ENCODE results near the gene THSD4.

THSD4 gene

DNA sequence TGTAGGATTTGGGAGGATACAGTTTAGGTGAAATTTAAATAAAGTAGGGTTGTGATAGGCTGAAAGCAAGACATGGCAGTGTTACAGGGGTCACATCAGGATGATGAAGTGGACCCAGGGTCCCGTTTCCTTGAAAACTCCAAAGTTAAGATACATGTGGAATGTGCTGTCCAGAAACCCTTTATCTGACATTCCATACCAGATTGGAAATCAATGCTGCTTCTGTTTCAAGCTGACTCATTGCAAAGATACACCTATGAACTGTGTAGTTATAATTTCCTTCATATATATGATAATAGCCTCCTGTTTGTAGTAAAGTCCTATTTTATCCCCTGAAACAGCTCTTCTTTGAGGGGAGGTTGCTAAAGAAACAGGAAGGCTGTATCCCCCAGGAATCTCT is 624.1 kb downstream of the THSD4 start:
- Histone ChIP-seq H3K9me3 (ENCODE audit: severe bottlenecking) (no peaks in the 10 kb centered on the region), H3K27ac (no peak overlapping the region), H3K27me3 (ENCODE audit: insufficient read depth, low read depth, severe bottlenecking) (no peaks in the 10 kb centered on the region), H3K4me3 (ENCODE audit: low read depth, low read length) (no peak overlapping the region), H3K36me3 (no peaks in the 10 kb centered on the region)
- no peak for DNase-seq
- TF ChIP-seq, protein P1, sequence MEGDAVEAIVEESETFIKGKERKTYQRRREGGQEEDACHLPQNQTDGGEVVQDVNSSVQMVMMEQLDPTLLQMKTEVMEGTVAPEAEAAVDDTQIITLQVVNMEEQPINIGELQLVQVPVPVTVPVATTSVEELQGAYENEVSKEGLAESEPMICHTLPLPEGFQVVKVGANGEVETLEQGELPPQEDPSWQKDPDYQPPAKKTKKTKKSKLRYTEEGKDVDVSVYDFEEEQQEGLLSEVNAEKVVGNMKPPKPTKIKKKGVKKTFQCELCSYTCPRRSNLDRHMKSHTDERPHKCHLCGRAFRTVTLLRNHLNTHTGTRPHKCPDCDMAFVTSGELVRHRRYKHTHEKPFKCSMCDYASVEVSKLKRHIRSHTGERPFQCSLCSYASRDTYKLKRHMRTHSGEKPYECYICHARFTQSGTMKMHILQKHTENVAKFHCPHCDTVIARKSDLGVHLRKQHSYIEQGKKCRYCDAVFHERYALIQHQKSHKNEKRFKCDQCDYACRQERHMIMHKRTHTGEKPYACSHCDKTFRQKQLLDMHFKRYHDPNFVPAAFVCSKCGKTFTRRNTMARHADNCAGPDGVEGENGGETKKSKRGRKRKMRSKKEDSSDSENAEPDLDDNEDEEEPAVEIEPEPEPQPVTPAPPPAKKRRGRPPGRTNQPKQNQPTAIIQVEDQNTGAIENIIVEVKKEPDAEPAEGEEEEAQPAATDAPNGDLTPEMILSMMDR (IDR thresholded peaks at IDR 0.05; ENCODE audit: low read depth, low read length), result no peak

DNA sequence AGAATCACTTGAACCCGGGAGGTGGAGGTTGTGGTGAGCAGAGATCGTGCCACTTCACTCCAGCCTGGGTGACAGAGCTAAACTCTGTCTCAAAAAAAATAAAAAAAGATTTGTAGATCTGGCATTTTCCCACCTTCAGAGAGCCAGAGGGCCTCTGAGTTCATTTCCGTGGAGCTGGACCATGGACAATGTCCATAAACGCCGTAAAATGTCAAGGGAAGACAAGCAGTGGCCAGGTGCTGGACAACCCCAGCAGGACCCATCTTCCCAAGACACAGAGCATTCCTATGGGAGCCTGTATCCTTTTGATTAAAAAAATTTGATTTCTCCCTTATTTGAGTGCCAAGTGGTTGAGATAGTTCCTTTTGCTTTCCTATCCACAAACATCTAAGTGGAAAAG is 627.7 kb downstream of the THSD4 start:
- TF ChIP-seq, protein P1 (IDR thresholded peaks at IDR 0.05; ENCODE audit: low read depth, low read length), result no peak
- no peak overlapping the region for H3K27ac ChIP-seq
- no peaks in the 10 kb centered on the region for H3K27me3 ChIP-seq (ENCODE audit: insufficient read depth, low read depth, severe bottlenecking)
- H3K4me3 ChIP-seq (ENCODE audit: low read depth, low read length), result no peak overlapping the region
- no peaks in the 10 kb centered on the region for H3K9me3 ChIP-seq (ENCODE audit: severe bottlenecking)
- no peaks in the 10 kb centered on the region for H3K36me3 ChIP-seq
- no peak for DNase-seq

DNA sequence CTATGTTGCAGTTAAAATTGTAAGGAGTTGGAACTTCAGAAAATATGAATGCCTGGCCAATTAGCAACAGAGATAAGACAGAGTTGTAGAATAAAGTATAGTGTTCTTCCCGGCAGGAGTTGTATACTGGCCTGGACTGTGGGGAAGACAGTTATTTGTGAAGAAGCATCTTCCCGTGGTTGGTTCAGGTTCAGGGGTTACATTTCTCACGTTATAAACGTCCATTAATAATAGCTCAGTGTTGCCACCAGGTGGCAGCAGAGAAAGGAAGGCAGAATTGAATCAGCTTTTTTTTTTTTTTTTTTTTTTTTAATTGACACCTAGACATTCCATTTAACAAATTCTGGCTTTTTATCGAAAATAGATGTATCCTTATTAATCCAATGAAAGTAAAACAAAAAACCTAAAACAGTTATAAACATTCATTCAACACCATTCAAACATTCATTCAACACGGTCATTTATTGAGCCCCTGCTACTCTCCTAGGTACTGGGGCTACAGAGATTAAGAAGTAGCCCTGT is 628.7 kb downstream of the THSD4 start:
- Histone ChIP-seq H3K27me3 (ENCODE audit: insufficient read depth, low read depth, severe bottlenecking) (no peaks in the 10 kb centered on the region), H3K4me3 (ENCODE audit: low read depth, low read length) (no peak overlapping the region), H3K27ac (no peak overlapping the region), H3K36me3 (no peaks in the 10 kb centered on the region), H3K9me3 (ENCODE audit: severe bottlenecking) (no peaks in the 10 kb centered on the region)
- peak; percentile 64 for DNase-seq
- TF ChIP-seq, protein P1 (IDR thresholded peaks at IDR 0.05; ENCODE audit: low read depth, low read length), result peak; percentile 45; the same call in 1 of the 2 replicates

DNA sequence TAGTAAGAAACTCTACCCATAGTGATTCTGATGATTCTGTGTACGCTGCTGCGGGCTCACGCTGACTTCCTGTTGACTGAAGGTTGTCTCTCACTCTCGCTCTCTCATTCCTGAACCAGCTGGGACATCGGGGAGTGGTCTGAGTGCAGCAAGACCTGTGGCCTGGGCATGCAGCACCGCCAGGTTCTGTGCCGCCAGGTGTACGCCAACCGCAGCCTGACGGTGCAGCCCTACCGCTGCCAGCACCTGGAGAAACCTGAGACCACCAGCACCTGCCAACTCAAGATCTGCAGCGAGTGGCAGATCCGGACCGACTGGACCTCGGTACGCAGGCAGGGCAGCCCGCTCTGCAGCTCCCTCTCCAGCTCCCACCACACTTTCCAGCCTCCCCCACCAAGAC is 631.4 kb downstream of the THSD4 start:
- Histone ChIP-seq H3K36me3 (no peaks in the 10 kb centered on the region), H3K4me3 (ENCODE audit: low read depth, low read length) (no peak overlapping the region), H3K27me3 (ENCODE audit: insufficient read depth, low read depth, severe bottlenecking) (no peaks in the 10 kb centered on the region), H3K27ac (no peak overlapping the region), H3K9me3 (ENCODE audit: severe bottlenecking) (no peaks in the 10 kb centered on the region)
- DNase-seq, result no peak
- TF ChIP-seq, protein P1 (IDR thresholded peaks at IDR 0.05; ENCODE audit: low read depth, low read length), result no peak

DNA sequence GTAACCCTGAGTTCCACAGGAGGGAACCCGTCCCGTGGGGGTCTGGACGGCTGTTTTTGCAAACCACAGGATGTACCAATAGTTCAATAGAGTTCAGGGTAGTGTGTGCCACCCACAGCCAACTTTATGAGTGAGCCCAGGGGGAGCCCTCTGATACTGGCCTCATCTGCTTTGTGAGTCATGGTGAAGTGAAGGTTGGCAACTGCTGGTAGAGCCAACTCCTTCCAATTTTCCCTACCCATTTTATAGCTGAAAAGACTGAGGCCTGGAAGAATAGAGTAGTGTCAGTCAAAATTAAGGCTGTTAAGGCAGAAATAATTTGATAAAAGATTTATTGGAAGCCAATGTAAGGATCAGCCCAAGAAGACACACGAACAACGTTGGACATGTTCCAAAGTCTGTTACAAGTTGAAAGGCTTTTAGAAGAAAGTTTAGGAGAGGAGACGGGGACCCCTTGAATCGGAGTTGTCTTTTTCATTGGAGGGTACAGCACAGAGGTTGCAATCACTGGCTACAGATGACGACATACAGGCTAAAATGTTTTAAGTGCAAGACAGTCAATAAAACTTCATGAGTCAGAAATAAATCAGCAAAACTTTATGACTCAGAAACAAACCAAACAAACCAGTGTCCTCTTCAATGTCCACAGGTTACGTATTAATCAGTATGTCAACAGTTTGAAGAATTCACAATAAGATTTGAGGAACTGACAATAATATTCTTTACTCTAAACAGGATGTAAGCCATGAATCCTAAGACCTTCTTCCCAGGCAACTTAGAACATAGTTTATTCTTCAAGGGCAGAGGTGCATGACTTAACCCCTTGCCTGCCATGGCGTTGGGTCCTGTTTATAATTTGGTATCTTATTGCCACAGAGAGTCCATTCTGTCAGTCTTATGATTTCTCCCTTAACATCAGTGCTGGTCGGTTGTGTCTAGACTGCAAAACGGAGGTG is 632.1 kb downstream of the THSD4 start:
- H3K9me3 ChIP-seq (ENCODE audit: severe bottlenecking), result no peaks in the 10 kb centered on the region

More for the DNA sequence above, 632.1 kb downstream of the THSD4 start:
- Histone ChIP-seq H3K4me3 (ENCODE audit: low read depth, low read length) (no peak overlapping the region), H3K27ac (no peak overlapping the region), H3K27me3 (ENCODE audit: insufficient read depth, low read depth, severe bottlenecking) (no peaks in the 10 kb centered on the region), H3K36me3 (no peaks in the 10 kb centered on the region)
- TF ChIP-seq, protein P1 (IDR thresholded peaks at IDR 0.05; ENCODE audit: low read depth, low read length), result no peak
- no peak for DNase-seq
